ENCODE measurements around the gene ELAPOR1.

The ELAPOR1 gene

GRCh38 chr1:109148987-109149561, 35.2 kb downstream of the ELAPOR1 start:
- Histone ChIP-seq H2BK5ac (ENCODE audit: low read length) (no peak overlapping the region), H3K4ac (ENCODE audit: low read length) (no peak overlapping the region), H4K91ac (ENCODE audit: low read depth, low read length, poor library complexity) (no peak overlapping the region), H2BK12ac (ENCODE audit: low read length) (no peak overlapping the region), H3K9ac (ENCODE audit: low read depth, low read length, poor library complexity) (no peak overlapping the region), H3K4me3 (ENCODE audit: low read length in 2 of 2) (no peak overlapping the region), H3K23ac (ENCODE audit: low read depth, low read length, poor library complexity) (no peak overlapping the region), H3K79me1 (ENCODE audit: low read depth, low read length) (no peaks in the 10 kb centered on the region), H3K27me3 (ENCODE audit: control insufficient read depth in 3 of 3, insufficient read depth in 3 of 3, low read depth in 1 of 3, low read length in 3 of 3) (no peaks in the 10 kb centered on the region), H3K4me2 (ENCODE audit: insufficient read depth, low read length, poor library complexity, severe bottlenecking) (no peak overlapping the region), H3K9me3 (replicated peaks in 1 of 2; ENCODE audit: control insufficient read depth in 2 of 2, insufficient read depth in 1 of 2, low read depth in 1 of 2, low read length in 2 of 2) (no peaks in the 10 kb centered on the region), H3K36me3 (replicated peaks in 1 of 2; ENCODE audit: control insufficient read depth in 2 of 2, insufficient read depth in 2 of 2, low read length in 2 of 2) (no peaks in the 10 kb centered on the region), H2BK120ac (ENCODE audit: low read depth, low read length) (no peak overlapping the region), H2AK5ac (ENCODE audit: low read depth, low read length) (no peak overlapping the region), H3K4me1 (ENCODE audit: control insufficient read depth in 2 of 2, insufficient read depth in 1 of 2, low read depth in 1 of 2, low read length in 2 of 2) (peaks cover 20 to 30% of the 10 kb centered on the region in 2 donors), H3K27ac (replicated peaks; ENCODE audit: low read length) (no peak overlapping the region), H4K8ac (ENCODE audit: low read depth, low read length) (no peak overlapping the region), H3K14ac (ENCODE audit: low read length) (no peak overlapping the region), H2BK15ac (ENCODE audit: low read length) (no peak overlapping the region), H3K18ac (ENCODE audit: low read length) (no peak overlapping the region), H2AFZ (ENCODE audit: low read length) (peak overlapping the region; percentile 47)
- no peak for DNase-seq (ENCODE audit: low spot score)
- WGBS, 2 donors (ENCODE audit: extremely low coverage in 2 of 2, insufficient read length in 2 of 2, insufficient replicate concordance in 1 of 2) = no CpG with 5 or more reads among the region's 10 CpGs

GRCh38 chr1:109149874-109150601, 36.1 kb downstream of the ELAPOR1 start:
- Histone ChIP-seq H3K9ac (ENCODE audit: low read depth, low read length, poor library complexity) (no peak overlapping the region), H2BK15ac (ENCODE audit: low read length) (no peak overlapping the region), H3K79me1 (ENCODE audit: low read depth, low read length) (no peaks in the 10 kb centered on the region), H3K27me3 (ENCODE audit: control insufficient read depth in 3 of 3, insufficient read depth in 3 of 3, low read depth in 1 of 3, low read length in 3 of 3) (no peaks in the 10 kb centered on the region), H4K8ac (ENCODE audit: low read depth, low read length) (no peak overlapping the region), H3K4me1 (ENCODE audit: control insufficient read depth in 2 of 2, insufficient read depth in 1 of 2, low read depth in 1 of 2, low read length in 2 of 2) (peaks cover 20 to 30% of the 10 kb centered on the region in 2 donors), H3K4me3 (ENCODE audit: low read length in 2 of 2) (no peak overlapping the region), H2BK5ac (ENCODE audit: low read length) (no peak overlapping the region), H4K91ac (ENCODE audit: low read depth, low read length, poor library complexity) (no peak overlapping the region), H3K18ac (ENCODE audit: low read length) (peak overlapping the region; percentile 24), H3K4ac (ENCODE audit: low read length) (no peak overlapping the region), H3K9me3 (replicated peaks in 1 of 2; ENCODE audit: control insufficient read depth in 2 of 2, insufficient read depth in 1 of 2, low read depth in 1 of 2, low read length in 2 of 2) (no peaks in the 10 kb centered on the region), H3K4me2 (ENCODE audit: insufficient read depth, low read length, poor library complexity, severe bottlenecking) (no peak overlapping the region), H3K36me3 (replicated peaks in 1 of 2; ENCODE audit: control insufficient read depth in 2 of 2, insufficient read depth in 2 of 2, low read length in 2 of 2) (no peaks in the 10 kb centered on the region), H2BK12ac (ENCODE audit: low read length) (no peak overlapping the region), H3K14ac (ENCODE audit: low read length) (no peak overlapping the region), H3K23ac (ENCODE audit: low read depth, low read length, poor library complexity) (no peak overlapping the region), H2AFZ (ENCODE audit: low read length) (peak overlapping the region; percentile 83), H3K27ac (replicated peaks; ENCODE audit: low read length) (no peak overlapping the region), H2BK120ac (ENCODE audit: low read depth, low read length) (no peak overlapping the region), H2AK5ac (ENCODE audit: low read depth, low read length) (peak overlapping the region; percentile 2)
- no CpG with 5 or more reads among the region's 17 CpGs for WGBS, 2 donors (ENCODE audit: extremely low coverage in 2 of 2, insufficient read length in 2 of 2, insufficient replicate concordance in 1 of 2)
- DNase-seq (ENCODE audit: low spot score) = no peak

GRCh38 chr1:109151146-109151990, 37.5 kb downstream of the ELAPOR1 start:
- DNase-seq (ENCODE audit: low spot score) = peak; percentile 17
- no CpG with 5 or more reads among the region's 5 CpGs for WGBS, 2 donors (ENCODE audit: extremely low coverage in 2 of 2, insufficient read length in 2 of 2, insufficient replicate concordance in 1 of 2)

GRCh38 chr1:109152196-109152595, 38.3 kb downstream of the ELAPOR1 start:
- Histone ChIP-seq H3K18ac (ENCODE audit: low read length) (no peak overlapping the region), H3K23ac (ENCODE audit: low read depth, low read length, poor library complexity) (no peak overlapping the region), H2BK5ac (ENCODE audit: low read length) (no peak overlapping the region)

More at GRCh38 chr1:109151146-109151990, 37.5 kb downstream of the ELAPOR1 start:
- no peak overlapping the region for H2BK120ac ChIP-seq (ENCODE audit: low read depth, low read length)
- no peak overlapping the region for H3K9ac ChIP-seq (ENCODE audit: low read depth, low read length, poor library complexity)
- no peak overlapping the region for H2AK5ac ChIP-seq (ENCODE audit: low read depth, low read length)
- no peak overlapping the region for H3K27ac ChIP-seq (replicated peaks; ENCODE audit: low read length)
- H3K14ac ChIP-seq (ENCODE audit: low read length) = no peak overlapping the region
- no peaks in the 10 kb centered on the region for H3K27me3 ChIP-seq (ENCODE audit: control insufficient read depth in 3 of 3, insufficient read depth in 3 of 3, low read depth in 1 of 3, low read length in 3 of 3)
- H3K79me1 ChIP-seq (ENCODE audit: low read depth, low read length) = no peaks in the 10 kb centered on the region
- H3K18ac ChIP-seq (ENCODE audit: low read length) = no peak overlapping the region
- no peak overlapping the region for H4K91ac ChIP-seq (ENCODE audit: low read depth, low read length, poor library complexity)
- H3K4me1 ChIP-seq (ENCODE audit: control insufficient read depth in 2 of 2, insufficient read depth in 1 of 2, low read depth in 1 of 2, low read length in 2 of 2) = peaks cover 20 to 30% of the 10 kb centered on the region in 2 donors
- no peaks in the 10 kb centered on the region for H3K9me3 ChIP-seq (replicated peaks in 1 of 2; ENCODE audit: control insufficient read depth in 2 of 2, insufficient read depth in 1 of 2, low read depth in 1 of 2, low read length in 2 of 2)
- no peak overlapping the region for H3K4me3 ChIP-seq (ENCODE audit: low read length in 2 of 2)
- H3K36me3 ChIP-seq (replicated peaks in 1 of 2; ENCODE audit: control insufficient read depth in 2 of 2, insufficient read depth in 2 of 2, low read length in 2 of 2) = no peaks in the 10 kb centered on the region
- H2AFZ ChIP-seq (ENCODE audit: low read length) = peak overlapping the region; percentile 83
- H3K4me2 ChIP-seq (ENCODE audit: insufficient read depth, low read length, poor library complexity, severe bottlenecking) = no peak overlapping the region
- no peak overlapping the region for H3K4ac ChIP-seq (ENCODE audit: low read length)
- no peak overlapping the region for H2BK15ac ChIP-seq (ENCODE audit: low read length)
- H3K23ac ChIP-seq (ENCODE audit: low read depth, low read length, poor library complexity) = no peak overlapping the region
- H4K8ac ChIP-seq (ENCODE audit: low read depth, low read length) = no peak overlapping the region
- H2BK12ac ChIP-seq (ENCODE audit: low read length) = no peak overlapping the region
- no peak overlapping the region for H2BK5ac ChIP-seq (ENCODE audit: low read length)

More at GRCh38 chr1:109152196-109152595, 38.3 kb downstream of the ELAPOR1 start:
- no peak overlapping the region for H2BK120ac ChIP-seq (ENCODE audit: low read depth, low read length)
- no peak overlapping the region for H3K9ac ChIP-seq (ENCODE audit: low read depth, low read length, poor library complexity)
- H3K14ac ChIP-seq (ENCODE audit: low read length) = no peak overlapping the region
- H4K91ac ChIP-seq (ENCODE audit: low read depth, low read length, poor library complexity) = no peak overlapping the region
- H3K4me3 ChIP-seq (ENCODE audit: low read length in 2 of 2) = no peak overlapping the region
- H4K8ac ChIP-seq (ENCODE audit: low read depth, low read length) = no peak overlapping the region
- H3K4me2 ChIP-seq (ENCODE audit: insufficient read depth, low read length, poor library complexity, severe bottlenecking) = no peak overlapping the region
- no peaks in the 10 kb centered on the region for H3K79me1 ChIP-seq (ENCODE audit: low read depth, low read length)
- no peak overlapping the region for H2BK12ac ChIP-seq (ENCODE audit: low read length)
- no peaks in the 10 kb centered on the region for H3K36me3 ChIP-seq (replicated peaks in 1 of 2; ENCODE audit: control insufficient read depth in 2 of 2, insufficient read depth in 2 of 2, low read length in 2 of 2)
- no peak overlapping the region for H3K27ac ChIP-seq (replicated peaks; ENCODE audit: low read length)
- no peaks in the 10 kb centered on the region for H3K27me3 ChIP-seq (ENCODE audit: control insufficient read depth in 3 of 3, insufficient read depth in 3 of 3, low read depth in 1 of 3, low read length in 3 of 3)
- H3K4ac ChIP-seq (ENCODE audit: low read length) = no peak overlapping the region
- DNase-seq (ENCODE audit: low spot score) = no peak
- peaks cover 22 to 30% of the 10 kb centered on the region in 2 donors for H3K4me1 ChIP-seq (ENCODE audit: control insufficient read depth in 2 of 2, insufficient read depth in 1 of 2, low read depth in 1 of 2, low read length in 2 of 2)
- H2BK15ac ChIP-seq (ENCODE audit: low read length) = no peak overlapping the region
- H2AFZ ChIP-seq (ENCODE audit: low read length) = no peak overlapping the region
- H2AK5ac ChIP-seq (ENCODE audit: low read depth, low read length) = no peak overlapping the region
- no peaks in the 10 kb centered on the region for H3K9me3 ChIP-seq (replicated peaks in 1 of 2; ENCODE audit: control insufficient read depth in 2 of 2, insufficient read depth in 1 of 2, low read depth in 1 of 2, low read length in 2 of 2)
